ENCODE results near the gene LYPD1.
A peak's percentile ranks its signal among the peaks of the same experiment; 100 is the strongest.

The LYPD1 gene

GRCh38 chr2:132677661-132678060 is 7.7 kb upstream of the LYPD1 start:
- H3K27ac ChIP-seq, result no peak overlapping the region
- TF ChIP-seq ZFX (IDR thresholded peaks at IDR 0.05) (no peak), CTCF (conservative IDR thresholded peaks at IDR 0.05) (no peak)

GRCh38 chr2:132676999-132677398 is 7.0 kb upstream of the LYPD1 start:
- no peak overlapping the region for H3K27ac ChIP-seq
- TF ChIP-seq CTCF (conservative IDR thresholded peaks at IDR 0.05) (peak; percentile 32), ZFX (IDR thresholded peaks at IDR 0.05) (no peak)

GRCh38 chr2:132671151-132671835 is 1.3 kb upstream of the LYPD1 start:
- no peak overlapping the region for H3K27ac ChIP-seq
- TF ChIP-seq ZFX (IDR thresholded peaks at IDR 0.05) (no peak), CTCF (conservative IDR thresholded peaks at IDR 0.05) (no peak)

- no peak for TF ChIP-seq ZFX (IDR thresholded peaks at IDR 0.05)
- no peak for TF ChIP-seq CTCF (conservative IDR thresholded peaks at IDR 0.05)
- H3K27ac ChIP-seq, result no peak overlapping the region
These were observed 618 bp upstream of the LYPD1 start for GRCh38 chr2:132670496-132671150.

GRCh38 chr2:132668987-132669907 is 758 bp downstream of the LYPD1 start:
- TF ChIP-seq CTCF (conservative IDR thresholded peaks at IDR 0.05) (no peak), ZFX (IDR thresholded peaks at IDR 0.05) (no peak)
- no peak overlapping the region for H3K27ac ChIP-seq

GRCh38 chr2:132668189-132668823 is 1.7 kb downstream of the LYPD1 start:
- H3K27ac ChIP-seq, result no peak overlapping the region
- TF ChIP-seq ZFX (IDR thresholded peaks at IDR 0.05), result no peak
- no peak for TF ChIP-seq CTCF (conservative IDR thresholded peaks at IDR 0.05)

Measured in C4-2B (cell line).